Fibroblast of villous mesenchyme (primary cell): Measurements from ENCODE around the gene CES4A. TPM values are rescaled to one million over a fixed set of nuclear protein-coding genes. Genes with fewer than 3 reads are reported as not detected.

ENCODE experiments used
- DNase-seq: peaks from one replicate; pipeline ENCODE4 v3.0.0-alpha.2; 2010; ENCODE audit warnings: low read depth
- H3K4me3 ChIP-seq: 2 replicates; pipeline ENCODE4 v1.5.1; 2011; ENCODE audit warnings: low read depth, mild to moderate bottlenecking, low read length
- CTCF ChIP-seq: IDR thresholded peaks from 2 replicates; pipeline ENCODE4 v1.5.1; 2012; ENCODE audit warnings: low read depth, mild to moderate bottlenecking, low read length; ENCODE audit not compliant: insufficient read depth
- total RNA-seq: library from RNA; depleted of rRNA; stranded (reverse); fragments of >200 nt; gene quantifications from 2 replicates; pipeline ENCODE4 v1.2.3, GENCODE V29; 2012

Gene CES4A
- total RNA-seq, 1 donor, result 4.3 TPM

- no peak for DNase-seq
- H3K4me3 ChIP-seq, result no peak overlapping the region
- TF ChIP-seq CTCF, result no peak
Measured at GRCh38 chr16:66958857-66959703, 29.3 kb upstream of the CES4A start.

- no peak for DNase-seq
- no peak for TF ChIP-seq CTCF
- no peak overlapping the region for H3K4me3 ChIP-seq
Measured at GRCh38 chr16:66959704-66960161, 28.7 kb upstream of the CES4A start.

GRCh38 chr16:66960270-66960669 is 28.1 kb upstream of the CES4A start:
- TF ChIP-seq CTCF, result no peak
- DNase-seq, result no peak
- H3K4me3 ChIP-seq, result no peak overlapping the region

GRCh38 chr16:66961065-66961744 is 27.2 kb upstream of the CES4A start, which contains the start of gene CES3:
Gene CES3, plus strand, starts transcription at chr16:66961266. Its CDS starts 42 bp downstream, at chr16:66961308.
- DNase-seq, result peak; percentile 55

GRCh38 chr16:66961914-66962313 is 26.5 kb upstream of the CES4A start:
- H3K4me3 ChIP-seq, result no peak overlapping the region
- no peak for DNase-seq
- TF ChIP-seq CTCF, result no peak

More at GRCh38 chr16:66961065-66961744, 27.2 kb upstream of the CES4A start, which contains the start of gene CES3:
- peak; percentile 83 for TF ChIP-seq CTCF
- H3K4me3 ChIP-seq, result no peak within 1 kb of the TSS

GRCh38 chr16:66964049-66964448 is 24.3 kb upstream of the CES4A start:
- H3K4me3 ChIP-seq, result no peak overlapping the region
- no peak for DNase-seq
- no peak for TF ChIP-seq CTCF
